ENCODE measurements around the gene INO80B.

DNA sequence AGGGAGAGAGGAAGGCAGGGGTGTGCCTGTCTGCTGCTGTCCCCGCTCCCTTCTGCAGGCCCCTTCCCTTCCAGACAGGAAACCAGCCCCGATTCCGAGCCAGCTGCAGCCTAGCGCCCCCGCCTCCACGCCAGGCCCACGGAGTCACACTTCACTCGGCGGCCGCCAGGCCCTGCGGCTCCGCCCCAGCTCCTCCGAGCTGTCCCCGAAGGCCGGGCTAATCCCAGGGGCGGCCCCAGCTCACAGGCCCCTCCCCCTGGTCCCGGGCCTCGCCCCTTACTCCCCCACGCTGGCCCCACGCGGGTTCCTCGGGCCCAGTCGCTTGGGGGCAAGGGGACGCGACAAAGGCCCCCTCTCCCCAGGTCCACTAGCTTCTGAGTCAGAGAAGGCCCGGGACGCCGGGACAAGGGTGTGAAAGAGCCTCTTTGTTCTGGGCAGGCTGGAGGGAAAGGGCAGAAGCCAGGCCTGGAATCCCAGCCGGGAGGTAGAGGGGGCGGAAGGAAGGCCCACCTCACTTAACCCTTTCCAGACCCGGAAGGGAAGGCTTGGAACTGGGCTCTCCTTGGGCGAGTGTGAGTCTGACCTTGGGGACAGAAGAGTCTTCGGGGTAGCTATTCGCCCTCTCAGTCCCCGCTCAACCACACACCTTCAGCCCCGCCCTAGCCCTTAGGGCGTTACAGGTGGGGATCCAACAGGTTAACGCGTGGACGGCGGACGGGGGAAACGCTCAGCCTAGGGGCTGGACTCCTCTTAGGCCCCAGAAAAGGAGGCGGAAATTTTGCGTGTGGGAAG, 14.3 kb upstream of the INO80B start:
- TF ChIP-seq, protein P1, sequence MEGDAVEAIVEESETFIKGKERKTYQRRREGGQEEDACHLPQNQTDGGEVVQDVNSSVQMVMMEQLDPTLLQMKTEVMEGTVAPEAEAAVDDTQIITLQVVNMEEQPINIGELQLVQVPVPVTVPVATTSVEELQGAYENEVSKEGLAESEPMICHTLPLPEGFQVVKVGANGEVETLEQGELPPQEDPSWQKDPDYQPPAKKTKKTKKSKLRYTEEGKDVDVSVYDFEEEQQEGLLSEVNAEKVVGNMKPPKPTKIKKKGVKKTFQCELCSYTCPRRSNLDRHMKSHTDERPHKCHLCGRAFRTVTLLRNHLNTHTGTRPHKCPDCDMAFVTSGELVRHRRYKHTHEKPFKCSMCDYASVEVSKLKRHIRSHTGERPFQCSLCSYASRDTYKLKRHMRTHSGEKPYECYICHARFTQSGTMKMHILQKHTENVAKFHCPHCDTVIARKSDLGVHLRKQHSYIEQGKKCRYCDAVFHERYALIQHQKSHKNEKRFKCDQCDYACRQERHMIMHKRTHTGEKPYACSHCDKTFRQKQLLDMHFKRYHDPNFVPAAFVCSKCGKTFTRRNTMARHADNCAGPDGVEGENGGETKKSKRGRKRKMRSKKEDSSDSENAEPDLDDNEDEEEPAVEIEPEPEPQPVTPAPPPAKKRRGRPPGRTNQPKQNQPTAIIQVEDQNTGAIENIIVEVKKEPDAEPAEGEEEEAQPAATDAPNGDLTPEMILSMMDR (IDR thresholded peaks at IDR 0.05): peak; percentile 26
- TF ChIP-seq EZH2 (IDR thresholded peaks at IDR 0.05; ENCODE audit: borderline replicate concordance, insufficient read depth, low read depth, low read length, poor library complexity, severe bottlenecking): no peak

Measured in B cell (primary cell).